ENCODE data around the gene GHR. TPM values are rescaled to one million over a fixed set of nuclear protein-coding genes. Genes with fewer than 3 reads are reported as not detected.
"Not testable (repeated sequence)": the region's sequence is repeated elsewhere in the genome, so short reads cannot be mapped to it uniquely, and the experiment has no call there.

The GHR gene
- total RNA-seq, 1 donor from 2014 or later = 3.2 TPM

- no peak for DNase-seq
Measured at GRCh38 chr5:42570966-42571960, 148.0 kb downstream of the GHR start.

- DNase-seq = no peak
Measured at GRCh38 chr5:42572313-42572712, 149.1 kb downstream of the GHR start.

GRCh38 chr5:42573386-42573785, 150.1 kb downstream of the GHR start:
- DNase-seq = no peak

- DNase-seq = not testable (repeated sequence)
Measured at GRCh38 chr5:42575914-42576313, 152.7 kb downstream of the GHR start.

- not testable (repeated sequence) for DNase-seq
Measured at GRCh38 chr5:42578901-42579300, 155.7 kb downstream of the GHR start.

- no peak for DNase-seq
Measured at GRCh38 chr5:42579320-42579719, 156.1 kb downstream of the GHR start.

- DNase-seq = no peak
Measured at GRCh38 chr5:42581845-42582244, 158.6 kb downstream of the GHR start.

- no peak for DNase-seq
Measured at GRCh38 chr5:42582723-42583122, 159.5 kb downstream of the GHR start.

GRCh38 chr5:42583322-42583721, 160.1 kb downstream of the GHR start:
- peak; percentile 73 for DNase-seq

- no peak for DNase-seq
Measured at GRCh38 chr5:42586625-42587024, 163.4 kb downstream of the GHR start.

GRCh38 chr5:42587096-42587723, 164.0 kb downstream of the GHR start:
- DNase-seq = no peak

GRCh38 chr5:42590566-42590965, 167.3 kb downstream of the GHR start:
- DNase-seq = no peak

- no peak for DNase-seq
Measured at GRCh38 chr5:42591015-42591414, 167.8 kb downstream of the GHR start.

- no peak for DNase-seq
Measured at GRCh38 chr5:42592401-42593140, 169.3 kb downstream of the GHR start.

- DNase-seq = no peak
Measured at GRCh38 chr5:42593591-42593990, 170.4 kb downstream of the GHR start.

GRCh38 chr5:42595597-42595996, 172.4 kb downstream of the GHR start:
- DNase-seq = no peak

GRCh38 chr5:42596817-42597216, 173.6 kb downstream of the GHR start:
- DNase-seq = no peak

GRCh38 chr5:42597318-42597937, 174.2 kb downstream of the GHR start:
- no peak for DNase-seq

- DNase-seq = no peak
Measured at GRCh38 chr5:42598311-42598710, 175.1 kb downstream of the GHR start.

GRCh38 chr5:42599106-42599505, 175.9 kb downstream of the GHR start:
- no peak for DNase-seq

- no peak for DNase-seq
Measured at GRCh38 chr5:42600441-42600840, 177.2 kb downstream of the GHR start.

- DNase-seq = no peak
Measured at GRCh38 chr5:42604171-42604711, 181.0 kb downstream of the GHR start.

All from dermis blood vessel endothelial cell (primary cell).